SK-N-SH (cell line): ENCODE measurements around the gene TRPT1. TPM values are rescaled to one million over a fixed set of nuclear protein-coding genes. Genes with fewer than 3 reads are reported as not detected.

Experiments
- CTCF ChIA-PET: fragments of 300-600, 350-600 bp; formaldehyde crosslinking; extraction: SDS; loops from one replicate; lab custom pipeline; 2021; lab: Yijun Ruan, JAX
- POLR2A ChIA-PET: fragments of 350-600 bp; sonication (Branson Sonifier 250); formaldehyde crosslinking; extraction: SDS; loops from one replicate; lab custom pipeline; 2020; ENCODE audit warnings: antibody characterized with exemption, inconsistent platforms; lab: Yijun Ruan, JAX
- DNase-seq: peaks from one replicate; pipeline ENCODE4 v3.0.0; 2012
- H2AFZ ChIP-seq: fragments of 200-600 bp; sonication (generic); 2 replicates; pipeline ENCODE4 v1.8.1; 2016; ENCODE audit warnings: antibody characterized with exemption, mild to moderate bottlenecking, low read depth
- H3F3A ChIP-seq: fragments of 200-600 bp; sonication (generic); replicated peaks from 2 replicates; pipeline ENCODE3; 2016; ENCODE audit warnings: antibody characterized with exemption, mild to moderate bottlenecking; ENCODE audit not compliant: insufficient read depth
- H3K27ac ChIP-seq, 2 experiments: fragments of 200-500 bp in 1 of 2; fragments of 200-600 bp in 1 of 2; sonication (Bioruptor generic) in 1 of 2; sonication (generic), shearing (Covaris generic) in 1 of 2; 2 replicates each; pipeline versions ENCODE4 v1.5.1 to v1.6.1; 2014 to 2016; ENCODE audit warnings: low read depth in 2 of 2, inconsistent platforms in 1 of 2, low read length in 1 of 2, mild to moderate bottlenecking in 1 of 2, mixed read lengths in 1 of 2
- H3K27me3 ChIP-seq: fragments of 200-600 bp; sonication (generic), shearing (Covaris generic); 2 replicates; pipeline ENCODE4 v1.6.1; 2016; ENCODE audit warnings: mixed run types; ENCODE audit not compliant: insufficient read depth
- H3K36me3 ChIP-seq, 2 experiments: fragments of 200-500 bp in 1 of 2; fragments of 200-600 bp in 1 of 2; sonication (Bioruptor generic) in 1 of 2; sonication (generic) in 1 of 2; replicated peaks in 1 of 2; 2 replicates each; pipeline versions ENCODE3 to v1.5.1; 2014 to 2016; ENCODE audit warnings: low read length in 1 of 2, mild to moderate bottlenecking in 1 of 2; ENCODE audit not compliant: insufficient read depth in 2 of 2, control insufficient read depth in 1 of 2
- H3K4me1 ChIP-seq, 2 experiments: fragments of 200-500 bp in 1 of 2; fragments of 200-600 bp in 1 of 2; sonication (Bioruptor generic) in 1 of 2; sonication (generic), shearing (Covaris generic) in 1 of 2; 2 replicates each; pipeline versions ENCODE4 v1.5.1 to v1.6.1; 2014 to 2016; ENCODE audit warnings: low read depth in 1 of 2, low read length in 1 of 2, mixed run types in 1 of 2; ENCODE audit not compliant: insufficient read depth in 2 of 2, control insufficient read depth in 1 of 2
- H3K4me2 ChIP-seq: fragments of 200-600 bp; sonication (generic), shearing (Covaris generic); 2 replicates; pipeline ENCODE4 v1.6.1; 2017; ENCODE audit warnings: mixed run types
- H3K4me3 ChIP-seq, 2 experiments: fragments of 200-500 bp in 1 of 2; fragments of 200-600 bp in 1 of 2; sonication (Bioruptor generic) in 1 of 2; sonication (generic), shearing (Covaris generic) in 1 of 2; 2 replicates each; pipeline versions ENCODE4 v1.5.1 to v1.8.1; 2014 to 2016; ENCODE audit warnings: low read depth in 2 of 2, inconsistent platforms in 1 of 2, low read length in 1 of 2, mild to moderate bottlenecking in 1 of 2, mixed read lengths in 1 of 2, moderate library complexity in 1 of 2
- H3K79me2 ChIP-seq: fragments of 200-600 bp; sonication (generic); 2 replicates; pipeline ENCODE4 v1.8.1; 2017; ENCODE audit warnings: mild to moderate bottlenecking; ENCODE audit not compliant: insufficient read depth
- H3K9ac ChIP-seq: fragments of 200-600 bp; sonication (generic); 2 replicates; pipeline ENCODE4 v1.6.1; 2017; ENCODE audit warnings: mixed run types
- H3K9me2 ChIP-seq: fragments of 200-600 bp; sonication (generic); 2 replicates; pipeline ENCODE4 v1.6.1; 2017; ENCODE audit warnings: mixed run types
- H3K9me3 ChIP-seq: fragments of 200-600 bp; sonication (generic); 2 replicates; pipeline ENCODE4 v1.6.1; 2017; ENCODE audit warnings: mixed run types, mild to moderate bottlenecking, moderate library complexity
- H4K20me1 ChIP-seq: fragments of 200-600 bp; sonication (generic); 2 replicates; pipeline ENCODE4 v1.6.1; 2017; ENCODE audit warnings: mild to moderate bottlenecking, mixed run types; ENCODE audit not compliant: insufficient read depth
- FOSL2 ChIP-seq: IDR thresholded peaks from 2 replicates; pipeline ENCODE4 v1.4.0; 2012; ENCODE audit warnings: low read depth, mild to moderate bottlenecking, moderate library complexity, borderline replicate concordance
- NFIC ChIP-seq: IDR thresholded peaks from 2 replicates; pipeline ENCODE4 v1.4.0; 2012; ENCODE audit warnings: borderline replicate concordance
- NRF1 ChIP-seq: IDR thresholded peaks from 2 replicates; pipeline ENCODE4 v1.6.1; 2012; ENCODE audit warnings: low read depth, mild to moderate bottlenecking, low read length
- RCOR1 ChIP-seq: fragments of 150-350 bp; IDR thresholded peaks from 2 replicates; pipeline ENCODE4 v1.6.1; 2017; ENCODE audit warnings: antibody characterized with exemption, low read length
- RFX5 ChIP-seq: IDR thresholded peaks from 2 replicates; pipeline ENCODE4 v1.6.1; 2012; ENCODE audit warnings: mild to moderate bottlenecking, improper control_type of control experiment, low read length
- SIN3A ChIP-seq: IDR thresholded peaks from 2 replicates; pipeline ENCODE4 v1.6.1; 2012; ENCODE audit warnings: low read depth, mild to moderate bottlenecking, low read length, moderate library complexity, borderline replicate concordance
- TAF1 ChIP-seq: IDR thresholded peaks from 2 replicates; pipeline ENCODE4 v1.6.1; 2012; ENCODE audit warnings: low read depth, mild to moderate bottlenecking, low read length, moderate library complexity, borderline replicate concordance
- TEAD4 ChIP-seq: IDR thresholded peaks from 2 replicates; pipeline ENCODE4 v1.4.0; 2012; ENCODE audit warnings: mild to moderate bottlenecking, borderline replicate concordance; ENCODE audit not compliant: insufficient read depth
- WGBS: methylation state at CpG from one replicate; pipeline ENCODE4 v1.1.6; 2017; ENCODE audit warnings: low lambda C conversion rate; 5-methylcytosine and 5-hydroxymethylcytosine counted together
- polyA plus RNA-seq, 3 experiments: library from polyadenylated mRNA; depleted of rRNA; stranded (reverse); fragments of >200 nt; gene quantifications; 2 replicates each; pipeline ENCODE4 v1.2.3, GENCODE V29; 2012
- TF ChIP-seq, protein P1 (sequence below): IDR thresholded peaks from 2 replicates; pipeline ENCODE4; 2012
- TF ChIP-seq, protein P2 (sequence below): fragments of 200-600 bp; sonication (generic); IDR thresholded peaks from 2 replicates; pipeline ENCODE4 v1.6.1; 2017; ENCODE audit warnings: antibody characterized with exemption, mild to moderate bottlenecking, moderate library complexity
- TF ChIP-seq, protein P3 (sequence below): IDR thresholded peaks from 2 replicates; pipeline ENCODE4 v1.4.0; 2012; ENCODE audit warnings: low read depth
- TF ChIP-seq, protein P4 (sequence below): IDR thresholded peaks from 2 replicates; pipeline ENCODE4 v1.6.1; 2012; ENCODE audit warnings: mild to moderate bottlenecking, low read depth, low read length, moderate library complexity

Gene TRPT1
- polyA plus RNA-seq, 1 of the 3 experiments (the other 2 are of a cell fraction), result 62.4 TPM

DNA sequence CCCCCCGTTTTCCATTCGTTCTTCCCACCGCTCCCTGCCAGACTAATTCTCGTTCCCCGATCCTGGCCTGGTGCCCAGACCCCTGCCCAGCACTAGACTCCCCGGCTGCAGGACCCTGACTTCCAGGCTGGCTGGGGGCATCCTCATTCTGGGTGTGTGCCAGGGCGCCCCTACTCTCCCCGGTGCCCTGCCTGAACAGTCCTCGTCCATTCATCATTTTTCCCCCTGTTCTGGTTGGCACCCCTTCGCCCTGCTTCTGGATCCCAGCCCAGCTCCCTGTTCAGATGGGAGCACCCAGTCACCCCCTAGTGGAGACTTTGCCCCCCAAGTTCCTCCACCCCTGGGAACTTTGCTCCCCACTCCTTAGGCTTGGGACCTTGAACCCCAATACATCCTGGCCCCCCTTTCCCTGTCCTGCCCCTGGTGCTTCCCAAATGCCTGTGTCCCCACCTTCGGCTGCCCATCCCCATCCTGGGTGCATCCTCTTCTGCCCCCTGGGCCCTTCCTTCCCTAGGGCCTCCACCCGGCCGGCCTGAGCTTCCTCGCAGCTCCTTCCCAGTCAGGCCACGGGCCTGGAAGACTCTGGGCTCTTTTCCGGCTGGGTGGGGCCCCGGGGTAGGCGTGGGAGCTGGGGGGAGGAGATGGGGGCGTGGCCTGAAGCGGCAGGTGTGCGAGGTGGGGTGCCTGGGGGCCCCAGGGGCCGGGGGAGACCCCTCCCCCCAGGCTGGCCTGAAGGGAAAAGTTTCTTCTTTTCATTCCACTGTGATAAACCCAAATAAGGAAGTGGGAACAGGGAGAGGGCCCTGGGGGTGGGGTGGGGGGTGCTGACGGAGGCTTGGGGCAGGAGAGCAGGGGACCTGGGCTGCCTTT is 26.3 kb upstream of the TRPT1 start (continued):
- TF ChIP-seq, protein P1, sequence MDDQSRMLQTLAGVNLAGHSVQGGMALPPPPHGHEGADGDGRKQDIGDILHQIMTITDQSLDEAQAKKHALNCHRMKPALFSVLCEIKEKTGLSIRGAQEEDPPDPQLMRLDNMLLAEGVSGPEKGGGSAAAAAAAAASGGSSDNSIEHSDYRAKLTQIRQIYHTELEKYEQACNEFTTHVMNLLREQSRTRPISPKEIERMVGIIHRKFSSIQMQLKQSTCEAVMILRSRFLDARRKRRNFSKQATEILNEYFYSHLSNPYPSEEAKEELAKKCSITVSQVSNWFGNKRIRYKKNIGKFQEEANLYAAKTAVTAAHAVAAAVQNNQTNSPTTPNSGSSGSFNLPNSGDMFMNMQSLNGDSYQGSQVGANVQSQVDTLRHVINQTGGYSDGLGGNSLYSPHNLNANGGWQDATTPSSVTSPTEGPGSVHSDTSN, result no peak
- no peak for TF ChIP-seq RFX5
- TF ChIP-seq TEAD4, result no peak
- peak; percentile 41 for TF ChIP-seq NFIC
- TF ChIP-seq NRF1, result no peak
- TF ChIP-seq TAF1, result peak; percentile 41; the same call in 1 of the 2 replicates
- TF ChIP-seq, protein P2, sequence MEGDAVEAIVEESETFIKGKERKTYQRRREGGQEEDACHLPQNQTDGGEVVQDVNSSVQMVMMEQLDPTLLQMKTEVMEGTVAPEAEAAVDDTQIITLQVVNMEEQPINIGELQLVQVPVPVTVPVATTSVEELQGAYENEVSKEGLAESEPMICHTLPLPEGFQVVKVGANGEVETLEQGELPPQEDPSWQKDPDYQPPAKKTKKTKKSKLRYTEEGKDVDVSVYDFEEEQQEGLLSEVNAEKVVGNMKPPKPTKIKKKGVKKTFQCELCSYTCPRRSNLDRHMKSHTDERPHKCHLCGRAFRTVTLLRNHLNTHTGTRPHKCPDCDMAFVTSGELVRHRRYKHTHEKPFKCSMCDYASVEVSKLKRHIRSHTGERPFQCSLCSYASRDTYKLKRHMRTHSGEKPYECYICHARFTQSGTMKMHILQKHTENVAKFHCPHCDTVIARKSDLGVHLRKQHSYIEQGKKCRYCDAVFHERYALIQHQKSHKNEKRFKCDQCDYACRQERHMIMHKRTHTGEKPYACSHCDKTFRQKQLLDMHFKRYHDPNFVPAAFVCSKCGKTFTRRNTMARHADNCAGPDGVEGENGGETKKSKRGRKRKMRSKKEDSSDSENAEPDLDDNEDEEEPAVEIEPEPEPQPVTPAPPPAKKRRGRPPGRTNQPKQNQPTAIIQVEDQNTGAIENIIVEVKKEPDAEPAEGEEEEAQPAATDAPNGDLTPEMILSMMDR, result peak; percentile 62
- TF ChIP-seq RCOR1, result no peak
- no peak for TF ChIP-seq SIN3A
- no peak for TF ChIP-seq FOSL2

DNA sequence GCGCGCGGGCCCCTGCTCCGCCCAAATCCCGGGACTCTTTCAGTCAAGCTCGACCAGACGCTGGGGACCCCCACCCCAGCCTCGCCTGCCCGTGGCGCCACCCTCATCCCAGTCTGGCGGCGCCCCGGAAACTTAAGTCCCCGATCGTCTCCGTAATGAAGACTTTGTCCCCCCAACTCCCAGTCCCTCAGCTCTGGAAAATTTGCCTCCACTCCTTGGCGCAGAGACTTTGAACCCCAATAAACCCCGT is 25.7 kb upstream of the TRPT1 start:
- Histone ChIP-seq H3K27ac (peak overlapping the region; percentile 32 to 70), H3K36me3 (peaks cover 9 to 23% of the 10 kb centered on the region in 2 experiments)
- POLR2A ChIA-PET, result interaction anchor here (0.5 to 12.4 kb wide), 5 partner anchors 8 to 59 kb away, joined by 3 to 112 read pairs (median 4); no protein-coding TSS in a partner anchor

More for the DNA sequence above, 25.7 kb upstream of the TRPT1 start:
- H3K9me3 ChIP-seq, result no peaks in the 10 kb centered on the region
- H4K20me1 ChIP-seq, result peaks cover 14% of the 10 kb centered on the region
- H2AFZ ChIP-seq, result 0 out of 2 replicates have a peak overlapping the region, but pooled peaks have one; percentile 51
- peak overlapping the region; percentile 82 for H3K9ac ChIP-seq
- peak overlapping the region; percentile 88 to 90 for H3K4me3 ChIP-seq
- H3K4me2 ChIP-seq, result peak overlapping the region; percentile 96
- H3K4me1 ChIP-seq, result peaks cover 10 to 32% of the 10 kb centered on the region in 2 experiments; a peak in 2 of 4 replicates
- no peaks in the 10 kb centered on the region for H3K27me3 ChIP-seq
- peaks cover 8% of the 10 kb centered on the region for H3F3A ChIP-seq
- 8% methylated on average over 6 of the region's 18 CpGs for WGBS
- no peak for DNase-seq
- H3K79me2 ChIP-seq, result peaks cover 30% of the 10 kb centered on the region
- TF ChIP-seq, protein P3, sequence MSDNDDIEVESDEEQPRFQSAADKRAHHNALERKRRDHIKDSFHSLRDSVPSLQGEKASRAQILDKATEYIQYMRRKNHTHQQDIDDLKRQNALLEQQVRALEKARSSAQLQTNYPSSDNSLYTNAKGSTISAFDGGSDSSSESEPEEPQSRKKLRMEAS, result 0 out of 2 replicates have a peak, but pooled peaks have one; percentile 27
- TF ChIP-seq, protein P4, sequence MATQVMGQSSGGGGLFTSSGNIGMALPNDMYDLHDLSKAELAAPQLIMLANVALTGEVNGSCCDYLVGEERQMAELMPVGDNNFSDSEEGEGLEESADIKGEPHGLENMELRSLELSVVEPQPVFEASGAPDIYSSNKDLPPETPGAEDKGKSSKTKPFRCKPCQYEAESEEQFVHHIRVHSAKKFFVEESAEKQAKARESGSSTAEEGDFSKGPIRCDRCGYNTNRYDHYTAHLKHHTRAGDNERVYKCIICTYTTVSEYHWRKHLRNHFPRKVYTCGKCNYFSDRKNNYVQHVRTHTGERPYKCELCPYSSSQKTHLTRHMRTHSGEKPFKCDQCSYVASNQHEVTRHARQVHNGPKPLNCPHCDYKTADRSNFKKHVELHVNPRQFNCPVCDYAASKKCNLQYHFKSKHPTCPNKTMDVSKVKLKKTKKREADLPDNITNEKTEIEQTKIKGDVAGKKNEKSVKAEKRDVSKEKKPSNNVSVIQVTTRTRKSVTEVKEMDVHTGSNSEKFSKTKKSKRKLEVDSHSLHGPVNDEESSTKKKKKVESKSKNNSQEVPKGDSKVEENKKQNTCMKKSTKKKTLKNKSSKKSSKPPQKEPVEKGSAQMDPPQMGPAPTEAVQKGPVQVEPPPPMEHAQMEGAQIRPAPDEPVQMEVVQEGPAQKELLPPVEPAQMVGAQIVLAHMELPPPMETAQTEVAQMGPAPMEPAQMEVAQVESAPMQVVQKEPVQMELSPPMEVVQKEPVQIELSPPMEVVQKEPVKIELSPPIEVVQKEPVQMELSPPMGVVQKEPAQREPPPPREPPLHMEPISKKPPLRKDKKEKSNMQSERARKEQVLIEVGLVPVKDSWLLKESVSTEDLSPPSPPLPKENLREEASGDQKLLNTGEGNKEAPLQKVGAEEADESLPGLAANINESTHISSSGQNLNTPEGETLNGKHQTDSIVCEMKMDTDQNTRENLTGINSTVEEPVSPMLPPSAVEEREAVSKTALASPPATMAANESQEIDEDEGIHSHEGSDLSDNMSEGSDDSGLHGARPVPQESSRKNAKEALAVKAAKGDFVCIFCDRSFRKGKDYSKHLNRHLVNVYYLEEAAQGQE, result no peak
- no peaks in the 10 kb centered on the region for H3K9me2 ChIP-seq
- CTCF ChIA-PET, result interaction anchor here (0.6 to 4.6 kb wide), 22 partner anchors 9 to 1459 kb away, joined by 3 to 119 read pairs (median 6); partner anchors contain the start of genes BAD, COX8A, ESRRA and FKBP2
